Inflammatory macrophage (primary cell): Measurements from ENCODE around the gene NFATC4.
"Not testable (repeated sequence)": the region's sequence is repeated elsewhere in the genome, so short reads cannot be mapped to it uniquely, and the experiment has no call there.

Source experiments
- DNase-seq, 2 donors: peaks; one replicate each; pipeline ENCODE4 v3.0.0-alpha.2; 2020 to 2022

NFATC4 gene

DNA sequence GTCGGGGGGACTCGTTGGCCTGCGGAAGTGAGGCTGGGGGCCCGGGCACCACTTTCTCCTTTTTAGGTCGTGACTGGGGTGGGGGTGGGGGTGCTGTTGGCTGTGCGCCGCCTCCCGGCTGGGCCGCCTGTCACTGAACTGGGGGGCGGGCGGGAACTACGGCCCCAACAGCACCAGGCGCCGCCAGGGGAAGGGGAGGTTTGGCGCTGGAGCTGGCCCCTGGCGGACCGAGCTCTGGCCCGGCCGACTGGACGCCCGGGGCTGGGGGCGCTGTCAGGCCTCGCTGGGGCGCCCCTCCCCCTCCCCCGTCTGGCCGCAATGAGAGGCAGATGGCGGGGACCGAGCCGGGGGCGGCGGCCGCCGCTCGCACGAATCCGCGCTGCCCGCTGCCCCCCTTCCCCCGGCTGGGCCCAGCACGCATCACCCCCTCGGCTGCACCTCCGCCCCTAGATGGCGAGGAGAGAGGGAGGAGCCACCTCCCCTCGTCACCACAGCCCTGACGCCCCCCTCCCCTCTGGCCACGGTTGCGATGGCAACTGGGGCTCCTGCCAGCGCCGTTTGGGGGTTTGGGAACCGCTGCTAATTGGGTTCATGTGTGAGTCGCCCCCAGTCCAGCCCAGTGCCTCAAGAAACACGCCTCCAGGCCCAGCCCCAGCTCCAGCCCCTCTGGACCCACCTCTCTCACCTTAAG lies 723 bp downstream of the NFATC4 start:
- DNase-seq, result no peak

DNA sequence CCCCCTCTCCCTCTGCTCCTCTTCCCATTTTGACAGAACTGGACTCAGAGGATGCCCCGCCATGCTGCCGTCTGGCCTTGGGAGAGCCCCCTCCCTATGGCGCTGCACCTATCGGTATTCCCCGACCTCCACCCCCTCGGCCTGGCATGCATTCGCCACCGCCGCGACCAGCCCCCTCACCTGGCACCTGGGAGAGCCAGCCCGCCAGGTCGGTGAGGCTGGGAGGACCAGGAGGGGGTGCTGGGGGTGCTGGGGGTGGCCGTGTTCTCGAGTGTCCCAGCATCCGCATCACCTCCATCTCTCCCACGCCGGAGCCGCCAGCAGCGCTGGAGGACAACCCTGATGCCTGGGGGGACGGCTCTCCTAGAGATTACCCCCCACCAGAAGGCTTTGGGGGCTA lies 1.5 kb downstream of the NFATC4 start:
- DNase-seq, result no peak

DNA sequence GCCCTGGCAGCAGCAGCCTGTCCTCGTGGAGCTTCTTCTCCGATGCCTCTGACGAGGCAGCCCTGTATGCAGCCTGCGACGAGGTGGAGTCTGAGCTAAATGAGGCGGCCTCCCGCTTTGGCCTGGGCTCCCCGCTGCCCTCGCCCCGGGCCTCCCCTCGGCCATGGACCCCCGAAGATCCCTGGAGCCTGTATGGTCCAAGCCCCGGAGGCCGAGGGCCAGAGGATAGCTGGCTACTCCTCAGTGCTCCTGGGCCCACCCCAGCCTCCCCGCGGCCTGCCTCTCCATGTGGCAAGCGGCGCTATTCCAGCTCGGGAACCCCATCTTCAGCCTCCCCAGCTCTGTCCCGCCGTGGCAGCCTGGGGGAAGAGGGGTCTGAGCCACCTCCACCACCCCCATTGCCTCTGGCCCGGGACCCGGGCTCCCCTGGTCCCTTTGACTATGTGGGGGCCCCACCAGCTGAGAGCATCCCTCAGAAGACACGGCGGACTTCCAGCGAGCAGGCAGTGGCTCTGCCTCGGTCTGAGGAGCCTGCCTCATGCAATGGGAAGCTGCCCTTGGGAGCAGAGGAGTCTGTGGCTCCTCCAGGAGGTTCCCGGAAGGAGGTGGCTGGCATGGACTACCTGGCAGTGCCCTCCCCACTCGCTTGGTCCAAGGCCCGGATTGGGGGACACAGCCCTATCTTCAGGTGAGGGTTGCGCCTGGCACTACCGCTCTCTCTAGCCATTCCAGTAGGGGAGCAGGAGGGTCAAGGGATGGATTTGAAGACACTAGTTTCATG lies 2.1 kb downstream of the NFATC4 start:
- DNase-seq, result no peak

DNA sequence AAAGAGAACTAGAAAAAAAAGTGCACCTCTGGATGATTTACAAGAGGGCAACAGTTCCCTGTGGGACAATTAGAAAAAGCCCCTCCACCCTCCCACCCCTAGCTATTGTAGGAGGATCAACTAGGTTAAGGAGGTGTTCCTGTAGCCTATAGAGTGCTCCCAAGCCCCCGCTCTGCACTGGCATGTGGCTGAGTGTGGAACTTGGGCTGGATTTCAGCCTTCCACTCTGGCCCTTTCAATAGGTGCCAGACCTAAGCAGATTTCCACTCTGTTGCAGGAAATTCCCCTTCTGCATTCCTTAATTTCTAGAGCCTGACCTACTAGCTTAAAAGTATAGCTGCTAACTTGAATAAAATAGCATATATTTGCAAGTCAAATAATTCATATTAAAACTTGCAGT lies 2.8 kb downstream of the NFATC4 start:
- DNase-seq, result no peak

DNA sequence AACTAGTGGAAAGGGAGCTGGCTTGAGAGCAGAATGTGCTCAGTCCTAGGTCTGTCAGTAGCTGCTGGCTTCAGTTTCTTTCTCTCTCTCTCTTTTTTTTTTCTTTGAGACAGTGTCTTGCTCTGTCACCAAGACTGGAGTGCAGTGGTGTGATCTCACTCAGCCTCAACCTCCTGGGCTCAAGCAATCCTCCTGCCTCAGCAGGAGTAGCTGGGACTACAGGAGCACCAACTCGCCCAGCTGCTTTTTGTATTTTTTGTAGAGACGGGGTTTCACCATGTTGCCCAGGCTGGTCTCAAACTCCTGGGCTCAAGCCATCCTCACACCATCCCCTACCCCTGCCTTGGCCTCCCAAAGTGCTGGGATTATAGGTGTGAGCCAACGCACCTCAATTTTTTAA lies 3.6 kb downstream of the NFATC4 start:
- DNase-seq, result not testable (repeated sequence)

DNA sequence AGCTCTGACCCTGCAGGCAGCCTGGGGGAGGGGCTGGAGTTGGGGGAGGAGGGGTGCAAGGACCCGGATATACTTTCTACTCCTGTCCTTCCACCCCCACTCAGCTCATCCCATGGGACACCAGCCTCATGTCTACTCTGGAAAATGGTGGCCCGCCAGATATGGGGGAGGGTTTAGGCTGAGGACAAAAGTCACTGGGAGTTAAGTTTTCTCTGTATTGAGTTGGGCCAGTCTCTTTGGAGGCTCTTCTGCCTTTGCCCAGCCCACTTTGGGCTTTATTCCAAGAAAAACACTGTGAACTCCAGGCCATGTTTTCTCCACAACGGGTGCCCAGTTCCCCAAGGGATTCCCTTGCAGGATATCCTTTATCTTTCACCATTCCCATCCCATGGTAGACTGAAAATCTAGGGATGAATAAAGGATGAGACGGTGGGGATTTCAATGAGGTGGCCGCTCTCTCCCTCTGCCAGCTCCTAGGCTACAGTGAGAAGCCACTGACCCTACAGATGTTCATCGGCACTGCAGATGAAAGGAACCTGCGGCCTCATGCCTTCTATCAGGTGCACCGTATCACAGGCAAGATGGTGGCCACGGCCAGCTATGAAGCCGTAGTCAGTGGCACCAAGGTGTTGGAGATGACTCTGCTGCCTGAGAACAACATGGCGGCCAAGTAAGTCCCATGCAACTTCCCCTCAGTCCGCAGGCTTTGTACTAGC lies 4.9 kb downstream of the NFATC4 start:
- DNase-seq, result no peak

DNA sequence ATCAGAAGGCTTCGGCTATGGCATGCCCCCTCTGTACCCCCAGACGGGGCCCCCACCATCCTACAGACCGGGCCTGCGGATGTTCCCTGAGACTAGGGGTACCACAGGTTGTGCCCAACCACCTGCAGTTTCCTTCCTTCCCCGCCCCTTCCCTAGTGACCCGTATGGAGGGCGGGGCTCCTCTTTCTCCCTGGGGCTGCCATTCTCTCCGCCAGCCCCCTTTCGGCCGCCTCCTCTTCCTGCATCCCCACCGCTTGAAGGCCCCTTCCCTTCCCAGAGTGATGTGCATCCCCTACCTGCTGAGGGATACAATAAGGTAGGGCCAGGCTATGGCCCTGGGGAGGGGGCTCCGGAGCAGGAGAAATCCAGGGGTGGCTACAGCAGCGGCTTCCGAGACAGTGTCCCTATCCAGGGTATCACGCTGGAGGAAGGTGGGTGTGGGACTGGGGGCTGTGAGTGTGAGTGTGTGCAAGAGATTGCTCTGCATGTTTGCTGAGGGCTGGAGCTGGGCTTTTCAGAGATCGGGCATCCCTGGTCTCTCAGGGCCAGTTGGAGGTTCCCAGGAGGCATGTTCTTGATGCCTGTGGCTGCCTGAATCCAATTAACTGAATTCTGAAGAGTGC lies 8.6 kb downstream of the NFATC4 start:
- DNase-seq, result no peak

DNA sequence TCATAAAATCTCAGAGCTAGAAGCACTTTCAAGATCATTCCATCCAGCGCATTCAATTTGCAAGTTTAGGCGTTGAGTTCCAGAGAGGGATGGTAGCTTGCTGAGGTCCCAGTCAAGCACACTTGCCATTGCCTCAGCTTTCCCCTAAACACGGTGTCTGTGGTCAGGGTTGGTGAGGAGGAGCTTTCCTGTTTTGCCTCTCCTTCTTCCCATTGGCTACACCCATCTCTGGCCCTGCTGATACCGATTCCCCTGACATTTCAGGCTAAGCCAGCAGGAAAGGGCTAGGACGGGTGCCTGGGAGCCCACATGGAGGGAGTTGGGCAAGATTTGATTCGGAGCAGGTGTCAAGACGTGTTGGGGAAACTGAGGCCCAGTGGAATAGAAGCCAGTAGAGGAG lies 9.1 kb downstream of the NFATC4 start:
- no peak for DNase-seq

DNA sequence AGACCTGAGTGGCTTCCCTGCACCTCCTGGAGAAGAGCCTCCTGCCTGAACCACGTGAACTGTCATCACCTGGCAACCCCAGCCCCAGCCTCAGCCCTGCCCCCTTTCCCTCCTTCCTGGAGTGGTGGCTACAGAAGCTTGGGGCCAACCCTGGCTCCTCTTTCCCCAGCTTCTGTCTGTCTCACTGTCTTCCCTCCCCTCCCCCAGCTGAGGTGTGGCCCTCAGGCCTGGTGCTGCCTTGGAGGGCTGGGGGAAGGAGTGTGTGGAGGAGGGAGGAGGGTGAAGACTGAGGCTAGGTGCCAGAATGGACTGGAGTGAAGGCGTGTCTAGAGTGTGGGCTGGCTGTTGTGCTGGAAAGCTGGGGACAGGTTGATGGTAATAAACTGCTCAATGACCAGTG lies 9.7 kb downstream of the NFATC4 start:
- no peak for DNase-seq

DNA sequence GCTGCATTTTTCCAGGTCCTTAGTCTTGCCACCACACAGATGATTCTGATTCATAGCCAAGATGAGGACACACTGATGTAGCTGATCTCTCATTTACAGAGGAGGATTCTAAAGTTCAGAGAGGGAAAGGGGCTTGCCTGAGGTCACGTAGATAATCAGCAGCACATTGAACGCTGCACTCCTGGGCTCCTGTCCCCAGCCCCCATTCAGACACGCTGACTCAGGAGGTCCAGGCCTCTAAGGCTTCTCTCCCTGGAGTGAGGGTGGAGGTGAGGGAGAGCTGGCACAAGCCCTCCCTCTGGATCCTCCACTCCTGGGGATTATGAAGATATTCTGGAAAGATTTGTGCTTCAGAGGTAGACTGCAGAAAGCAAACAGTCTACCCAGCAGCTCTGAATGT lies 10.3 kb downstream of the NFATC4 start:
- DNase-seq, result no peak

DNA sequence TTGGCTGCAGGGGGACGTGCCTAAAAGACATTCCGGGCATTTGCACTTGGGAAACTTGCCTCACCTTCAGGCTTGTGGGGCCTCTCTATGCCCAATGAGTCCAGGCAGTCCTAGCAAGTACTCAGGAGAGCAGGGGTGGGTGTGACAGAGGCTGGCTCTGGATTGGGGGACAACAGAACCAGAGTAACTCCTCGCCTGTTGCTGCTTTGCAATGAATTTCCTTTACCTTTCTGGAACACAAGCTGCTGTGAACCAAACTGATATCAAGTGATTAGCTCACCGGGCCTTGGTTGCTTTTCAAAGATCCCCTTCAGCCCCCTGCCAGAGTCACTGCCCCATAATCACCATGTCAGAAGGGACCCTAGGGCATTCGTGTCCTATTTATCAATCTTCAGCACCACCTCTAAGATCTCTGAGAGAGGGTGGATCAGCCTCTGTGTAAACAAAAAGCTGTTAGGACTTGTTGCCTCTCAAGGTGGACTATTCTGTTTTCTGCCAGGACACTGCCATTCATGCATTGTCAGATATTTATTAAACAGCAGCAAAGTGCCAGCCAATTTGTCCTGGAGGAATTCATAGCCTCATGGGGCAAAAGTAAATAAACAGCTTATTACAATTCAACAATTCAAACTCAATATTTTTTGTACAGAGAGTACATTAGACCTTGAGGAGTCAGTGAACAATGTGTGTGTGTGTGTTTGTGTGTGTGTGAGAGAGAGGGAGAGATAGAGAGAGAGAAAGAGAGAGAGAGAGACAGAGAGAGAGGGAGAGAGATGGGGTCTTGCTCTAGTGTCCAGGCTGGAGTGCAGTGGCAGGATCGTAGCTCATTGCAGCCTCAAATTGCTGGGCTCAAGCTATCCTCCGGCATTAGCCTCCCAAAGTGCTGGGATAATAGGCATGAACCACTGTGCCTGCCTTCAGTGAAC lies 11.3 kb downstream of the NFATC4 start:
- DNase-seq, result no peak

DNA sequence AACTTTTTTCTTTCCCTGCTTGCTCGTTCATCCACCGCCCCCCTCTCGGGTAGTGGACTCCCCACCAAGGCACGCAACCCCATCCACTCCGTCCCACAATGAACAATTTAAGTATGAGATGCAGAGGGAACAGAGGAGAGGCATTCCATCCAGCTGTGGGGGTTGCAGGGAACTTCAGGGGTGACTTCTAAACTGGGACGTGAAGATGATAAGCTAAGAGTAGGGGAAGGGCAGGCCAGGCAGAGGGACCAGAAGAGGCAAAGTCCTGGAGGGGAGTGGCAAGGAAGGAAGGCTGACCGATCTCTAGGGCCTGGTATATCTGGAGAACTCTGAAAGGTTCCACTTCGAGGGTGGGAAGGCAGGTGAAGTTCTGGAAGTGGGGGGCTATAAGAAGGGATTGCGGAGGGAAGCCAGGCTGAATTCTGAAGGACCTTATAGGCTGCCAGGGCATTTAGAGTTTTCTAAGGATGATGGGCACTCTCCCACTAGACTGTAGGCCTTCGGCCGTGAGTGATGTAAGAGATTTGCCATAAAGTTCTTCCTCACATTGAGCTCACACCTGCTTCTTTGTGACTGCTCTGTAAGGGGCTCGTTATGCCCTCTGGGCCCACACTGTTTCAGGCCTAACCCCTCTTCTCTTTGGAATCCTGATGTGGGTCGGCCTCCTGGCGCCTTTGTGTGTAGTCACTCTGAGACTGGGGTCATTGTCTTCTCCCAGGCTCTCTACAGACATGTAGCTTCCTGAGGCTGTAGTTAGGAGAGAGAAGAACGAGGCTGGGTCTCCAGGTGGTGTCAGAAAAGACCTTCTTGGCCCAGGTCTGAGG lies 12.1 kb downstream of the NFATC4 start:
- DNase-seq, result no peak

DNA sequence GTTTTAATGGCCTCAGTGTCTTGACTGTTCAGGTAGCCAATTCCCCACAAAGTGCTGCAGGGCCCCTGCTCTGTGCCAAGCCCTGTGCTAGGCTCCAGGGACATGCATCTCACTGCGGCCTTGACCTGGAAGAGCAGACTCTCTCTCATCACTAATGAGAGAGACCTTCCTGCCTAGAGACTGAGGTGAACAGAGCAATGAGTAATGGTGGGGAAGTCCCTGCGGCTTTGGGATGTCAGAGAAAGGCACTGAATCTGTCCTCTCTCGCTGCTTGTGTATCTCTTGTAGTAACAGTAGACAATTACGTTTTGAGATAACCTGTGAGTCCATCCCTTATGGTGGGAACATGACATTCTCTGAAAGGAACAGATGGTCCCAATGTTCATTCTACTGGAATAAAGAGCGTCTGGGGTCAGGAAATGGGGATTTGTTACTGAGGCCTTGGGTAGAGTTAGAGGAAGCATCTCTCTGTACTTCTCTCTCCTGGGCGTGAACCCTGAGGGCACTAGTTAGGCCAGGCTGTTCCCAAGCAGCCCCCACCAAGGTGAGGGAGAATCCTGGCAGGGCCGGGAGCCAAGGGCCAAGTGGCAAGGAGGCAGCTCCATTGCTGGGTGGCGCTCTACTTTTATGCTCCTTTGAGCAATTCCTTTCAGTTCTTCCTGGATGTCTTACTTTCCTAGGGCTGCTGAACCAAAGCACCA lies 13.5 kb downstream of the NFATC4 start:
- no peak for DNase-seq

DNA sequence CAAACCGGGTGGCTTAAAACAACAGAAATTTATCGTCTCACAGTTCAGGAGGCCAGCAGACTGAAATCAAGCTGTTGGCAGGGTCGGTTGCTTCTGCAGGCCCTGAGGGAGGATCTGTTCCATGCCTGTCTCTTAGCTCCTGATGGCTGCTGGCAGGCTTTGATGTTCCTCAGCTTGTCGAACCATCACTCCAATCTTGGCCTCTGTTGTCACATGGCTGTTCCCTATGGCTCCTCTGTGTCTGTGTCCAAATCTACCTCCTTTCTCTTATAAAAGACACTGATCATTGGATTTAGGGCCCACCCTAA lies 14.0 kb downstream of the NFATC4 start:
- DNase-seq, result no peak

DNA sequence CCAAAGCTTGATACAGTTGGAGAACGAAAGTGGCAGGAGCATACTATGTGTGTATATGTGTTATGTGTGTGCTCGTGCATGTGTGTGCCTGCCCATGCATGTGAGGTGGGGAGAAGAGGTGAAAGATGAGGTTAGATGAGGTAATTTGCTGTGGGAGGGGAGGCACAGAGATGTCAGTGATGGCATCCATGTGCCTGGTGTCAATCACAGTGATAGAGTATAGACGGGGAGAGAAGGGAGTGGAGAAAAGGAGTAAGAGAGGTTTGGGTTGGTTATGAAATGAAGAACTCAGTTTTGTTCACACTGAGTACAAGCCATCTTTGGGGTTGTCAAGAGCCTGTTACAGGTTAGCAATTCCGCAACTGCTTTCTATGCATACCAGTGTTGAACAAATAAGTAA lies 16.2 kb downstream of the NFATC4 start:
- no peak for DNase-seq

DNA sequence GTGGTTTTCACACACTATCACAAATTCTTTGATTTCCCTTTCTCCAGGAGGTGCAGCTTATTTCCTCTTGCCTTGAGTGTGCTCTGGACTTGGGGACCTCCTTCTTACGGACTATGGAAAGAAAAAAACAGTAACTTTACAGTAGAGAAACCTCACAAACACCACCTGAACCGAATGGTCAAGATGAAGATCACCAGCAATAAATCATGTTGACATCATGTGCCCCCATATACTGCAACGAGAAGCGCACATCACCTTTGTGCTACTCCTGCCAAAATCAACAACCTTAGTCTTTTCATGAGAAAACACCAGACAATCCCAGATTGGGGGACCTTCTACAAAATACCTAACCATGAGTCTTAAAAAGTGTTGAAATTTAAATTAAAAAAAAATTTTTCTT lies 17.5 kb downstream of the NFATC4 start:
- no peak for DNase-seq

DNA sequence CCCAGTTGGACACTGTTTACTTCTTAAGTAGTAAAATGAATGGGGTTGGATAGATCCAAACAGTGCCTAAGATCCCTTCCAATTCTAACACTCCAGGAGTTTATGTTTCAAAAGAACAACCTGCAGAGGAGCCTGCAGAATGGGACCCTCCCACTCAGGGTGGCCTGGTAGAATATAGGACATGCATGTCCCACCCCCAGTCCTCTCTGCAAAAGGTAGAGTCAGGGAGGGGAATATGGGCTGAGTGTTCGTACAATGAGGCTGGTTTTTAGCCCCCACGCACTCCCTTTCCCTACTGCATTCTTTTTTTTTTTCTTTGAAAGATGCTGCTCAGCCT lies 19.0 kb downstream of the NFATC4 start:
- DNase-seq, result no peak

DNA sequence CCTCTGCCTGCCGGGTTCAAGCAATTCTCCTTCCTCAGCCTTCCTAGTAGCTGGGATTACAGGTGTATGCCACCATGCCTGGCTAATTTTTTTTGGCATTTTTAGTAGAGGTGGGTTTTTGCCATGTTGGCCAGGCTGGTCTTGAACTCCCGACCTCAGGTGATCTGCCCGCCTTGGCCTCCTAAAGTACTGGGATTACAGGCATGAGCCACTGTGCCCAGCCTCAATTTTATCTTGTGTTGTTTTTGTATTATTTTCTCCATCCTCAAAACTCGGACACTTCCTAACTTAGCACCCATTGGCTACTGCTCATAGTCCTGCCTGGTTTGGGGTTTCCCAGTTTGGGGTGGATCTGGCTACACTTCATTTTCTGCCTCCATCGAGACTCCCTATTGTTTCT lies 19.6 kb downstream of the NFATC4 start:
- DNase-seq, result not testable (repeated sequence)

DNA sequence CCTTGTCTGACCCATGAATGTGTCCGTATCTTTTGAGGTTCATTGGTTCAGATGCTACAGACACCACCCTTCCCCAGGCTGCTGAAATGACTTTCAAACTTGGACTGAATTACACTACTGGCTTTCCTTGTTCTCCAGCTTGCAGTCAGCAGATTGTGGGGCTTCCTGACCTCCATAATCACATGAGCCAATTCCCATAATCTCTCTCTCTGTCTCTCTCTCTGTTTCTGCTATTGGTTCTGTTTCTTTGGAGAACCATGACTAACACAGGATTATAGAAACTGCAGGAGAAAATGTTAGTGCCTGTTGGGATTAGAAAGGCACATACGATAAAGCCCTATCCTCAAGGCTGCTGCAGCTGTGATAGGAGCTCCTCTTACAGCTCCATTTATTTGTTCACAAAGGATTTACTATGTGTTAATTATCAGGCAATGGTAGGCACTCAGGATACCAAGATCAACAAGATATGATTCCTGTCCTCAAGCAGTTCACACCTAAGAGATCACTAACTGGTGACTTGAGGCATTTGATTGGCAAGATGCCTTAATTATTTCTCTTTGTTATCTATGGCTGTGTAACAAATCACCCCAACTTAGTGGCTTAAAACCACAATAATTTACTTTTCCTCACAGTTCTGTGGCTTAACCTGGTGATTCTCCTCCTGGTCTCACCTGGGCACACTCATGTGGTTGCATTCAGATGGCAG lies 20.6 kb downstream of the NFATC4 start:
- no peak for DNase-seq

DNA sequence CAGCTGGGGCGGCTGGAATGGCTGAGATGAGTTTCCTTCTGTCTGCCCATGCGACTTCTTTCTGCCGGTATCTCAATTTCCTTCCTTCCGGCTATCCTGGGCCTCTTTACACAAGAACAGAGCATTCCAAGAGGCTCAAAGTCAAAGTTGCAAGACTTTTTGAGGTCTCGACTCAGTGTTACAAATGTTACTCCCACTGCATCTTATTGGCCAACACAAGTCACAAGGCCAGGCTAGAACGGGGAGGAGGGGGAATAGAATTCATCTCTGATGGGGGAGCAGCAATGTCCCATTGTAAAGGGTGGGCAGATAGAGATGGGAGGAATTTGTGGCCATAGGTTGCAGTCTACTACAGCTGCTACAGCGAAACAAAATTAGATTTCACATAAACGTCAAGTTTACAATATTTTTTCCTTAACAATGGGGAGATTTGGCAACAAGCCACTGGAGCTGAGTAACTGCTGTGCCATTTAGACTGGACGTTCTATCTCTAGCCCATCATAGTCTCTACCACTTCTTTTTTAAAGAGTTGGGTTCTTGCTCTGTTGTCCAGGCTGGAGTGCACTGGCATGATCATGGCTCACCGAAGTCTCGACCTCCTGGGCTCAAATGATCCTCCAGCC lies 21.4 kb downstream of the NFATC4 start:
- no peak for DNase-seq
